Measurements from ENCODE around the gene LRP10.
"Not testable (repeated sequence)": the region's sequence is repeated elsewhere in the genome, so short reads cannot be mapped to it uniquely, and the experiment has no call there.

LRP10 gene

GRCh38 chr14:22842211-22843122 is 29.1 kb upstream of the LRP10 start:
- DNase-seq (ENCODE audit: low spot score) (no peak), FAIRE-seq (no peak)

GRCh38 chr14:22843123-22843925 is 28.2 kb upstream of the LRP10 start:
- FAIRE-seq (no peak), DNase-seq (ENCODE audit: low spot score) (no peak)

GRCh38 chr14:22844221-22845102 is 27.1 kb upstream of the LRP10 start:
- FAIRE-seq = no peak
- no peak for DNase-seq (ENCODE audit: low spot score)

- FAIRE-seq (no peak), DNase-seq (ENCODE audit: low spot score) (no peak)
These were observed 26.5 kb upstream of the LRP10 start for GRCh38 chr14:22845103-22845394.

GRCh38 chr14:22845821-22846625 is 25.5 kb upstream of the LRP10 start:
- FAIRE-seq (no peak), DNase-seq (ENCODE audit: low spot score) (no peak)

- no peak for FAIRE-seq
- no peak for DNase-seq (ENCODE audit: low spot score)
These were observed 24.7 kb upstream of the LRP10 start for GRCh38 chr14:22846811-22847307.

GRCh38 chr14:22847661-22848341 is 23.7 kb upstream of the LRP10 start:
- FAIRE-seq (no peak), DNase-seq (ENCODE audit: low spot score) (no peak)

GRCh38 chr14:22848351-22849164 is 23.0 kb upstream of the LRP10 start:
- DNase-seq (ENCODE audit: low spot score) (no peak), FAIRE-seq (no peak)

GRCh38 chr14:22849212-22849819 is 22.2 kb upstream of the LRP10 start:
- DNase-seq (ENCODE audit: low spot score) (no peak), FAIRE-seq (no peak)

GRCh38 chr14:22850944-22851764 is 20.4 kb upstream of the LRP10 start:
- FAIRE-seq (peak; percentile 80), DNase-seq (ENCODE audit: low spot score) (peak; percentile 90)

- FAIRE-seq; DNase-seq (ENCODE audit: low spot score): not testable (repeated sequence)
These were observed 19.4 kb upstream of the LRP10 start for GRCh38 chr14:22852178-22852577.

- DNase-seq (ENCODE audit: low spot score) (peak; percentile 3), FAIRE-seq (no peak)
These were observed 19.0 kb upstream of the LRP10 start for GRCh38 chr14:22852599-22852939.

- DNase-seq (ENCODE audit: low spot score) = peak; percentile 42
- no peak for FAIRE-seq
These were observed 18.4 kb upstream of the LRP10 start for GRCh38 chr14:22852940-22853767.

GRCh38 chr14:22854296-22854695 is 17.2 kb upstream of the LRP10 start:
- DNase-seq (ENCODE audit: low spot score); FAIRE-seq: not testable (repeated sequence)

GRCh38 chr14:22854963-22855724 is 16.4 kb upstream of the LRP10 start:
- DNase-seq (ENCODE audit: low spot score) (no peak), FAIRE-seq (no peak)

- FAIRE-seq (no peak), DNase-seq (ENCODE audit: low spot score) (no peak)
These were observed 15.1 kb upstream of the LRP10 start for GRCh38 chr14:22856428-22856827.
